ENCODE data around the gene CRTAP.
"Not testable (repeated sequence)": the region's sequence is repeated elsewhere in the genome, so short reads cannot be mapped to it uniquely, and the experiment has no call there.

Gene CRTAP

DNA sequence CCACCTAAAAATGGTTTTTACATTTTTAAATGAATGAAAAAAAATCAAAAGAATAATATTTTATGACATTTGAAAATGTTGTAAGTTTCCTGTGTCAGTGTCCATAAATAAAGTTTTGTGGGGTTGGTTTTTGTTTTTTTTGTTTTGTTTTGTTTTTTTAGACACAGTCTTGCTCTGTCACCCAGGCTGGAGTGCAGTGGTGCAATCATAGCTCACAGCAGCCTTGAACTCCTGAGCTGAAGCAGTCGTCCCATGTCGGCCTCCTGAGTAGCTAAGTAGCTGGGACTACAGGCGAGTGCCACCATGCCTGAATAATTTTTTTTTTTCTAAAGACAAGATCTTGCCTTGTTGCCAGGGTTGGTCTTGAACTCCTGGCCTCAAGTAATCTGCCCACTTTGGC lies 14.1 kb upstream of the CRTAP start:
- no peak for DNase-seq (ENCODE audit: low spot score)
- Histone ChIP-seq H3K4me3 (no peak overlapping the region), H3K27ac (no peak overlapping the region)
- TF ChIP-seq, protein P1, sequence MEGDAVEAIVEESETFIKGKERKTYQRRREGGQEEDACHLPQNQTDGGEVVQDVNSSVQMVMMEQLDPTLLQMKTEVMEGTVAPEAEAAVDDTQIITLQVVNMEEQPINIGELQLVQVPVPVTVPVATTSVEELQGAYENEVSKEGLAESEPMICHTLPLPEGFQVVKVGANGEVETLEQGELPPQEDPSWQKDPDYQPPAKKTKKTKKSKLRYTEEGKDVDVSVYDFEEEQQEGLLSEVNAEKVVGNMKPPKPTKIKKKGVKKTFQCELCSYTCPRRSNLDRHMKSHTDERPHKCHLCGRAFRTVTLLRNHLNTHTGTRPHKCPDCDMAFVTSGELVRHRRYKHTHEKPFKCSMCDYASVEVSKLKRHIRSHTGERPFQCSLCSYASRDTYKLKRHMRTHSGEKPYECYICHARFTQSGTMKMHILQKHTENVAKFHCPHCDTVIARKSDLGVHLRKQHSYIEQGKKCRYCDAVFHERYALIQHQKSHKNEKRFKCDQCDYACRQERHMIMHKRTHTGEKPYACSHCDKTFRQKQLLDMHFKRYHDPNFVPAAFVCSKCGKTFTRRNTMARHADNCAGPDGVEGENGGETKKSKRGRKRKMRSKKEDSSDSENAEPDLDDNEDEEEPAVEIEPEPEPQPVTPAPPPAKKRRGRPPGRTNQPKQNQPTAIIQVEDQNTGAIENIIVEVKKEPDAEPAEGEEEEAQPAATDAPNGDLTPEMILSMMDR (IDR thresholded peaks at IDR 0.05) = no peak

GRCh38 chr3:33100229-33100628 lies 13.6 kb upstream of the CRTAP start:
- H3K27ac ChIP-seq = no peak overlapping the region
- H3K4me3 ChIP-seq = no peak overlapping the region
- TF ChIP-seq, protein P1 (IDR thresholded peaks at IDR 0.05) = no peak
- DNase-seq (ENCODE audit: low spot score) = no peak

DNA sequence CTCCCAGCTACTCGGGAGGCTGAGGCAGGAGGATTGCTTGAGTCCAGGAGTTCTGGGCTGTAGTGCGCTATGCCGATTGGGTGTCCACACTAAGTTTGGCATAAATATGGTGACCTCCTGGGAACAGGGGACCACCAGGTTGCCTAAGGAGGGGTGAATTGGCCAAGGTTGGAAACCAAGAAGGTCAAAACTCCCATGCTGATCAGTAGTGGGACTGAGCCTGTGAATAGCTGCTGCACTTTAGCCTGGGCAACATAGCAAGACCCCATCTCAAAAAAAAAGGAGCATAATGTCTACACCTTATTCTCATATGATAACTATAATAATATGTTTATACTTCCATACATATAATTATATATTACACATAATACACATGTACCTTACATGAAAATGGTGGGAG lies 10.8 kb upstream of the CRTAP start:
- DNase-seq (ENCODE audit: low spot score) = no peak
- TF ChIP-seq, protein P1 (IDR thresholded peaks at IDR 0.05) = no peak

DNA sequence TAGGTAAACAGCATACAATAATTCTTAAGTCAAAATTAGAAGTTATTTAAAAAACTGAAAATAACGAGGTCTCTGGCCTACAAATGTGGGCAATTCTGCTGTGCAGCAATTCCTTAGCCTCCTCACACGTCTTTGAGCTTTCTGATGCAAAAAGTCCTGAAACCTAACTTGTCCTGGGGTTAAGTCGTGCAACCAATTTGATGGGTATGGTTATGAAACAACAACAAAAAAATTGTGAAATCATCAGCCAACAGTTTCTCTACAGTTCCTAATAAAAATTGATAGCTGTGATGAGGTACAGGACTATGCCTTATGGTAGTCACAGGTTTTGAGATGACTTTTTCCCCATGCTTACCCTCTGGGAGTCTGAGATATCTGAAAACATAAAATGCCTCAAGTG lies 10.3 kb upstream of the CRTAP start:
- Histone ChIP-seq H3K27ac (no peak overlapping the region), H3K4me3 (no peak overlapping the region)
- TF ChIP-seq, protein P1 (IDR thresholded peaks at IDR 0.05) = no peak
- DNase-seq (ENCODE audit: low spot score) = no peak

More for the DNA sequence above, 10.8 kb upstream of the CRTAP start:
- no peak overlapping the region for H3K27ac ChIP-seq
- no peak overlapping the region for H3K4me3 ChIP-seq

- Histone ChIP-seq H3K4me3 (no peak overlapping the region), H3K27ac (no peak overlapping the region)
- TF ChIP-seq, protein P1 (IDR thresholded peaks at IDR 0.05) = no peak
- no peak for DNase-seq (ENCODE audit: low spot score)
These were observed 9.0 kb upstream of the CRTAP start for GRCh38 chr3:33104803-33105202.

DNA sequence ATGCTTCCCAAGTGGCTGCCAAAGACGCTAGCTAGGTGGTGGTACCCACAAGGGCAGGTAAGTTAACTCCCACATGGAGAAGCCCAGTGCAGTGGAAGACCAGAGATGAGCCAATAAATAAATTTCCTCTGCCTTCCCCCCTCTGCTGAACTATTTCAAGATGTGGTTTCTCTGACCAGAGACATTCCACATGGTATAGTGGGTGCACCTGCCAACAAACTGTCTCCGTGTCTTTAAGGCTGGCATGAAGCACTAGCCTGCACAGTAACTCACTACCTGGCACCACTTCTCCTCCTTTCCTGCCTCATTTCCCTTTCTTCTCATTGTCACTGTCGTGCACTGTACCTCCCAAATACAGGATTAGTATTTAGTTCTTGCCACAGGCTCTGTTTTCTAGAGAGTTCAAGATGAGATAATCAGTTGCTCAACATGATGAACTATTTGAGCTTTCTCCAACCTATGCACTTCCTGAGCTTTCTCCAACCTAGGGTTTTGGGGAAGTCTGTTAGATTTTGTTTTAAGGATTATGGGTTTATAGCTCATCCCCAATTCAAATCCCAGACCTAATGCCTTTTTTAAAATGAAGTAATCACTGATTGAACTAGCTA lies 8.4 kb upstream of the CRTAP start:
- TF ChIP-seq, protein P1 (IDR thresholded peaks at IDR 0.05) = no peak
- DNase-seq (ENCODE audit: low spot score) = no peak
- no peak overlapping the region for H3K27ac ChIP-seq
- H3K4me3 ChIP-seq = no peak overlapping the region

GRCh38 chr3:33106854-33107253 lies 7.0 kb upstream of the CRTAP start:
- not testable (repeated sequence) for H3K4me3 ChIP-seq; H3K27ac ChIP-seq; DNase-seq (ENCODE audit: low spot score)

Measured in coronary artery (tissue), 2 donors.